Lung (tissue), 12 donors: ENCODE measurements around the gene TRIM60. TPM values are rescaled to one million over a fixed set of nuclear protein-coding genes. Genes with fewer than 3 reads are reported as not detected.
"Not testable (repeated sequence)": the region's sequence is repeated elsewhere in the genome, so short reads cannot be mapped to it uniquely, and the experiment has no call there.

Experiments
- ATAC-seq: fragments of 200-7000 bp; cut with Tn5 transposase; one replicate; pipeline ENCODE4 v1.9.1; 2020; ENCODE audit warnings: moderate number of reproducible peaks; ENCODE audit not compliant: insufficient read depth, low FRiP score
- DNase-seq, 3 donors: peaks; one replicate each; pipeline ENCODE4 v3.0.0-alpha.2; 2013 to 2017
- H3K27ac ChIP-seq, 2 donors: one replicate each; pipeline ENCODE4 v1.5.1; 2013; ENCODE audit warnings: mild to moderate bottlenecking in 2 of 2, moderate library complexity in 2 of 2, control low read depth in 1 of 2, inconsistent platforms in 1 of 2, low read depth in 1 of 2, low read length in 1 of 2
- H3K27me3 ChIP-seq, 3 donors: one replicate each; pipeline ENCODE4 v1.5.1; 2013; ENCODE audit warnings: low read length in 2 of 3; ENCODE audit not compliant: control insufficient read depth in 3 of 3, insufficient read depth in 3 of 3
- H3K36me3 ChIP-seq, 4 donors: one replicate each; pipeline ENCODE4 v1.5.1; 2013; ENCODE audit warnings: low read length in 4 of 4, mild to moderate bottlenecking in 1 of 4, moderate library complexity in 1 of 4; ENCODE audit not compliant: control insufficient read depth in 4 of 4, insufficient read depth in 4 of 4
- H3K4me1 ChIP-seq, 5 donors: one replicate each; pipeline ENCODE4 v1.5.1; 2013; ENCODE audit warnings: low read length in 5 of 5, mild to moderate bottlenecking in 2 of 5, moderate library complexity in 1 of 5; ENCODE audit not compliant: control insufficient read depth in 5 of 5, insufficient read depth in 5 of 5
- H3K4me3 ChIP-seq: one replicate; pipeline ENCODE4 v1.5.1; 2013; ENCODE audit warnings: mild to moderate bottlenecking, control low read depth, moderate library complexity
- H3K9ac ChIP-seq, 2 donors: one replicate each; pipeline ENCODE4 v1.5.1; 2013; ENCODE audit warnings: low read length in 2 of 2, control low read depth in 1 of 2; ENCODE audit not compliant: insufficient read depth in 1 of 2
- H3K9me3 ChIP-seq, 4 donors: one replicate each; pipeline ENCODE4 v1.5.1; 2013; ENCODE audit warnings: low read length in 3 of 4, mild to moderate bottlenecking in 1 of 4, moderate library complexity in 1 of 4; ENCODE audit not compliant: control insufficient read depth in 4 of 4, insufficient read depth in 3 of 4
- CTCF ChIP-seq: IDR thresholded peaks from 2 replicates; pipeline ENCODE4 v1.5.1; 2012; ENCODE audit warnings: mild to moderate bottlenecking; ENCODE audit errors: control extremely low read depth, extremely low read depth
- WGBS, 2 donors: extraction: QIAGEN DNeasy Blood & Tissue Kit; methylation state at CpG; one replicate each; pipeline ENCODE4 v1.1.7; 2013; 5-methylcytosine and 5-hydroxymethylcytosine counted together
- polyA plus RNA-seq, 2 donors: library from polyadenylated mRNA; stranded (reverse); fragments of 200-250 nt; gene quantifications; one replicate each; pipeline ENCODE4 v1.2.1, GENCODE V29; 2013
- total RNA-seq, 2 donors: library from RNA; depleted of rRNA in 1 of 2; stranded (reverse); fragments of >200 nt in 1 of 2; gene quantifications; one replicate each; pipeline ENCODE4 v1.2.1, GENCODE V29; 2014 to 2021
- donor health status: control.
- donor health status: control.
- donor health status: Bipolar disorder and iron deficiency.
- donor health status: healthy.
- donor health status: DM: yes; HTN: yes; CAD: no.

TRIM60 gene
- total and polyA plus RNA-seq, 4 donors = not detected

GRCh38 chr4:164997324-164997723 lies 34.5 kb upstream of the TRIM60 start:
- WGBS, 2 donors = 85 to 87% methylated on average over 2 of the region's 2 CpGs
- no peak for TF ChIP-seq CTCF
- ATAC-seq (no peak), DNase-seq (no peak)
- Histone ChIP-seq H3K4me3 (no peak overlapping the region), H3K27me3 (no peaks in the 10 kb centered on the region), H3K4me1 (no peaks in the 10 kb centered on the region), H3K27ac (no peak overlapping the region), H3K36me3 (no peaks in the 10 kb centered on the region), H3K9me3 (no peaks in the 10 kb centered on the region), H3K9ac (no peak overlapping the region)

GRCh38 chr4:164997941-164998340 lies 33.9 kb upstream of the TRIM60 start:
- H3K4me3 ChIP-seq = no peak overlapping the region
- WGBS, 2 donors = 69 to 87% methylated on average over 6 of the region's 6 CpGs
- H3K36me3 ChIP-seq = no peaks in the 10 kb centered on the region
- H3K4me1 ChIP-seq = no peaks in the 10 kb centered on the region
- H3K27ac ChIP-seq = no peak overlapping the region
- DNase-seq = peak in 2 of 3 donors; percentile 28 to 54
- no peaks in the 10 kb centered on the region for H3K27me3 ChIP-seq
- H3K9me3 ChIP-seq = no peaks in the 10 kb centered on the region
- H3K9ac ChIP-seq = no peak overlapping the region
- TF ChIP-seq CTCF = no peak
- ATAC-seq = no peak

- 75 to 76% methylated on average over 2 of the region's 2 CpGs for WGBS, 2 donors
- DNase-seq, H3K4me1 ChIP-seq, H3K36me3 ChIP-seq, H3K27me3 ChIP-seq, ATAC-seq, H3K9me3 ChIP-seq, H3K27ac ChIP-seq, H3K9ac ChIP-seq, H3K4me3 ChIP-seq: not testable (repeated sequence)
Measured at GRCh38 chr4:164998526-164999080, 33.2 kb upstream of the TRIM60 start.

GRCh38 chr4:165001957-165002356 lies 29.8 kb upstream of the TRIM60 start:
- WGBS, 2 donors = 57 to 72% methylated on average over 4 of the region's 4 CpGs
- H3K4me3 ChIP-seq, DNase-seq, H3K4me1 ChIP-seq, H3K9ac ChIP-seq, ATAC-seq, H3K27me3 ChIP-seq, H3K27ac ChIP-seq, H3K36me3 ChIP-seq, H3K9me3 ChIP-seq: not testable (repeated sequence)
